COLO829 (cell line): Measurements from ENCODE around the gene ACTR6.
"Not testable (repeated sequence)": the region's sequence is repeated elsewhere in the genome, so short reads cannot be mapped to it uniquely, and the experiment has no call there.

Source experiments
- DNase-seq: peaks from one replicate; pipeline ENCODE4 v3.0.0; 2012; ENCODE audit warnings: low spot score

Gene ACTR6

GRCh38 chr12:100221523-100221922, 20.9 kb downstream of the ACTR6 start:
- DNase-seq: no peak

- DNase-seq: not testable (repeated sequence)
These were observed 21.6 kb downstream of the ACTR6 start for GRCh38 chr12:100222173-100222572.

- no peak for DNase-seq
These were observed 24.9 kb downstream of the ACTR6 start for GRCh38 chr12:100225491-100225890.

- DNase-seq: no peak
These were observed 28.5 kb downstream of the ACTR6 start for GRCh38 chr12:100229036-100229635.

- DNase-seq: no peak
These were observed 29.3 kb downstream of the ACTR6 start for GRCh38 chr12:100229876-100230275.

- not testable (repeated sequence) for DNase-seq
These were observed 31.3 kb downstream of the ACTR6 start for GRCh38 chr12:100231873-100232272.

- DNase-seq: no peak
These were observed 33.6 kb downstream of the ACTR6 start for GRCh38 chr12:100234166-100234565.

- peak; percentile 35 for DNase-seq
These were observed 34.1 kb downstream of the ACTR6 start for GRCh38 chr12:100234591-100235304.

- no peak for DNase-seq
These were observed 38.2 kb downstream of the ACTR6 start for GRCh38 chr12:100238801-100239200.

GRCh38 chr12:100239589-100239988, 39.0 kb downstream of the ACTR6 start:
- DNase-seq: no peak

GRCh38 chr12:100243137-100243536, 42.5 kb downstream of the ACTR6 start:
- DNase-seq: no peak

- no peak for DNase-seq
These were observed 47.1 kb downstream of the ACTR6 start for GRCh38 chr12:100247765-100248164.

- DNase-seq: no peak
These were observed 48.3 kb downstream of the ACTR6 start for GRCh38 chr12:100248886-100249285.

- DNase-seq: no peak
These were observed 49.3 kb downstream of the ACTR6 start for GRCh38 chr12:100249941-100250340.

GRCh38 chr12:100251917-100252316, 51.3 kb downstream of the ACTR6 start:
- no peak for DNase-seq

GRCh38 chr12:100253437-100253836, 52.8 kb downstream of the ACTR6 start:
- DNase-seq: no peak

GRCh38 chr12:100254876-100255275, 54.3 kb downstream of the ACTR6 start:
- no peak for DNase-seq

- DNase-seq: no peak
These were observed 57.5 kb downstream of the ACTR6 start for GRCh38 chr12:100258127-100258526.

GRCh38 chr12:100263131-100263530, 62.5 kb downstream of the ACTR6 start:
- no peak for DNase-seq

- DNase-seq: not testable (repeated sequence)
These were observed 64.5 kb downstream of the ACTR6 start for GRCh38 chr12:100265107-100265506.

GRCh38 chr12:100265732-100266584, 65.3 kb downstream of the ACTR6 start:
- no peak for DNase-seq

- DNase-seq: no peak
These were observed 65.9 kb downstream of the ACTR6 start for GRCh38 chr12:100266585-100266834.
